ENCODE measurements around the gene CLDN1.

The CLDN1 gene

GRCh38 chr3:190330936-190331734, 8.9 kb upstream of the CLDN1 start:
- H3K4me3 ChIP-seq (ENCODE audit: low read length), result no peak overlapping the region
- no peaks in the 10 kb centered on the region for H3K36me3 ChIP-seq (ENCODE audit: insufficient read depth, low read depth, low read length)
- H3K4me1 ChIP-seq (ENCODE audit: insufficient read depth, low read length), result peaks cover under 1% of the 10 kb centered on the region
- no peak overlapping the region for H3K27ac ChIP-seq (ENCODE audit: low read length)
- H3K9me3 ChIP-seq (ENCODE audit: insufficient read depth, low read depth, low read length), result no peaks in the 10 kb centered on the region
- no peaks in the 10 kb centered on the region for H3K27me3 ChIP-seq (ENCODE audit: insufficient read depth, low read length)
- no peak overlapping the region for H3K9ac ChIP-seq (ENCODE audit: low read depth, low read length)

- Histone ChIP-seq H3K9me3 (ENCODE audit: insufficient read depth, low read depth, low read length) (no peaks in the 10 kb centered on the region), H3K4me3 (ENCODE audit: low read length) (no peak overlapping the region), H3K9ac (ENCODE audit: low read depth, low read length) (no peak overlapping the region), H3K36me3 (ENCODE audit: insufficient read depth, low read depth, low read length) (no peaks in the 10 kb centered on the region), H3K27me3 (ENCODE audit: insufficient read depth, low read length) (peaks cover 16% of the 10 kb centered on the region), H3K27ac (ENCODE audit: low read length) (no peak overlapping the region), H3K4me1 (ENCODE audit: insufficient read depth, low read length) (peaks cover 15% of the 10 kb centered on the region)
Observed at GRCh38 chr3:190326930-190327329, 4.7 kb upstream of the CLDN1 start.

GRCh38 chr3:190326361-190326760, 4.1 kb upstream of the CLDN1 start:
- H3K4me1 ChIP-seq (ENCODE audit: insufficient read depth, low read length), result peaks cover 15% of the 10 kb centered on the region
- peaks cover 22% of the 10 kb centered on the region for H3K27me3 ChIP-seq (ENCODE audit: insufficient read depth, low read length)
- H3K4me3 ChIP-seq (ENCODE audit: low read length), result no peak overlapping the region
- H3K27ac ChIP-seq (ENCODE audit: low read length), result no peak overlapping the region
- no peak overlapping the region for H3K9ac ChIP-seq (ENCODE audit: low read depth, low read length)
- H3K9me3 ChIP-seq (ENCODE audit: insufficient read depth, low read depth, low read length), result no peaks in the 10 kb centered on the region
- H3K36me3 ChIP-seq (ENCODE audit: insufficient read depth, low read depth, low read length), result no peaks in the 10 kb centered on the region

- H3K27ac ChIP-seq (ENCODE audit: low read length), result no peak overlapping the region
- peaks cover 15% of the 10 kb centered on the region for H3K4me1 ChIP-seq (ENCODE audit: insufficient read depth, low read length)
- no peak overlapping the region for H3K9ac ChIP-seq (ENCODE audit: low read depth, low read length)
- H3K9me3 ChIP-seq (ENCODE audit: insufficient read depth, low read depth, low read length), result no peaks in the 10 kb centered on the region
- H3K4me3 ChIP-seq (ENCODE audit: low read length), result peak overlapping the region; percentile 9; the same call in 1 of the 2 replicates
- H3K27me3 ChIP-seq (ENCODE audit: insufficient read depth, low read length), result peaks cover 26% of the 10 kb centered on the region
- no peaks in the 10 kb centered on the region for H3K36me3 ChIP-seq (ENCODE audit: insufficient read depth, low read depth, low read length)
Observed at GRCh38 chr3:190325923-190326322, 3.7 kb upstream of the CLDN1 start.

GRCh38 chr3:190323246-190323626, 990 bp upstream of the CLDN1 start:
- H3K4me3 ChIP-seq (ENCODE audit: low read length), result no peak overlapping the region
- no peaks in the 10 kb centered on the region for H3K9me3 ChIP-seq (ENCODE audit: insufficient read depth, low read depth, low read length)
- H3K27me3 ChIP-seq (ENCODE audit: insufficient read depth, low read length), result peaks cover 29% of the 10 kb centered on the region
- H3K27ac ChIP-seq (ENCODE audit: low read length), result no peak overlapping the region
- peaks cover 15% of the 10 kb centered on the region for H3K4me1 ChIP-seq (ENCODE audit: insufficient read depth, low read length)
- no peak overlapping the region for H3K9ac ChIP-seq (ENCODE audit: low read depth, low read length)
- H3K36me3 ChIP-seq (ENCODE audit: insufficient read depth, low read depth, low read length), result no peaks in the 10 kb centered on the region

- H3K9ac ChIP-seq (ENCODE audit: low read depth, low read length), result peak overlapping the region; percentile 30; the same call in 1 of the 2 replicates
Observed at GRCh38 chr3:190322604-190323245, 479 bp upstream of the CLDN1 start.

GRCh38 chr3:190320594-190321362, 1.5 kb downstream of the CLDN1 start:
- H3K27ac ChIP-seq (ENCODE audit: low read length), result no peak overlapping the region
- H3K4me1 ChIP-seq (ENCODE audit: insufficient read depth, low read length), result peaks cover 11% of the 10 kb centered on the region
- no peaks in the 10 kb centered on the region for H3K9me3 ChIP-seq (ENCODE audit: insufficient read depth, low read depth, low read length)
- H3K36me3 ChIP-seq (ENCODE audit: insufficient read depth, low read depth, low read length), result no peaks in the 10 kb centered on the region
- H3K27me3 ChIP-seq (ENCODE audit: insufficient read depth, low read length), result peaks cover 29% of the 10 kb centered on the region
- H3K4me3 ChIP-seq (ENCODE audit: low read length), result peak overlapping the region; percentile 88; the same call in 1 of the 2 replicates
- no peak overlapping the region for H3K9ac ChIP-seq (ENCODE audit: low read depth, low read length)

More at GRCh38 chr3:190322604-190323245, 479 bp upstream of the CLDN1 start:
- H3K27ac ChIP-seq (ENCODE audit: low read length), result no peak overlapping the region
- peaks cover 29% of the 10 kb centered on the region for H3K27me3 ChIP-seq (ENCODE audit: insufficient read depth, low read length)
- no peaks in the 10 kb centered on the region for H3K9me3 ChIP-seq (ENCODE audit: insufficient read depth, low read depth, low read length)
- H3K36me3 ChIP-seq (ENCODE audit: insufficient read depth, low read depth, low read length), result no peaks in the 10 kb centered on the region
- peaks cover 15% of the 10 kb centered on the region for H3K4me1 ChIP-seq (ENCODE audit: insufficient read depth, low read length)
- peak overlapping the region; percentile 88 for H3K4me3 ChIP-seq (ENCODE audit: low read length)

- H3K4me1 ChIP-seq (ENCODE audit: insufficient read depth, low read length), result 0 out of 2 replicates have a peak, but pooled peaks cover 3% of the 10 kb centered on the region
Observed at GRCh38 chr3:190319660-190320059, 2.6 kb downstream of the CLDN1 start.

GRCh38 chr3:190318666-190319065, 3.6 kb downstream of the CLDN1 start:
- Histone ChIP-seq H3K36me3 (ENCODE audit: insufficient read depth, low read depth, low read length) (no peaks in the 10 kb centered on the region), H3K27me3 (ENCODE audit: insufficient read depth, low read length) (peaks cover 26% of the 10 kb centered on the region), H3K4me1 (ENCODE audit: insufficient read depth, low read length) (0 out of 2 replicates have a peak, but pooled peaks cover 3% of the 10 kb centered on the region), H3K9ac (ENCODE audit: low read depth, low read length) (no peak overlapping the region), H3K27ac (ENCODE audit: low read length) (no peak overlapping the region), H3K9me3 (ENCODE audit: insufficient read depth, low read depth, low read length) (no peaks in the 10 kb centered on the region), H3K4me3 (ENCODE audit: low read length) (no peak overlapping the region)

More at GRCh38 chr3:190319660-190320059, 2.6 kb downstream of the CLDN1 start:
- no peak overlapping the region for H3K9ac ChIP-seq (ENCODE audit: low read depth, low read length)
- no peak overlapping the region for H3K27ac ChIP-seq (ENCODE audit: low read length)
- no peaks in the 10 kb centered on the region for H3K9me3 ChIP-seq (ENCODE audit: insufficient read depth, low read depth, low read length)
- no peak overlapping the region for H3K4me3 ChIP-seq (ENCODE audit: low read length)
- peaks cover 29% of the 10 kb centered on the region for H3K27me3 ChIP-seq (ENCODE audit: insufficient read depth, low read length)
- no peaks in the 10 kb centered on the region for H3K36me3 ChIP-seq (ENCODE audit: insufficient read depth, low read depth, low read length)

GRCh38 chr3:190314741-190315140, 7.5 kb downstream of the CLDN1 start:
- Histone ChIP-seq H3K27ac (ENCODE audit: low read length) (no peak overlapping the region), H3K27me3 (ENCODE audit: insufficient read depth, low read length) (no peaks in the 10 kb centered on the region; the same call in 1 of the 2 replicates), H3K9ac (ENCODE audit: low read depth, low read length) (no peak overlapping the region), H3K4me3 (ENCODE audit: low read length) (no peak overlapping the region), H3K36me3 (ENCODE audit: insufficient read depth, low read depth, low read length) (no peaks in the 10 kb centered on the region), H3K9me3 (ENCODE audit: insufficient read depth, low read depth, low read length) (no peaks in the 10 kb centered on the region), H3K4me1 (ENCODE audit: insufficient read depth, low read length) (no peaks in the 10 kb centered on the region)

- no peaks in the 10 kb centered on the region for H3K4me1 ChIP-seq (ENCODE audit: insufficient read depth, low read length)
Observed at GRCh38 chr3:190309414-190309813, 12.8 kb downstream of the CLDN1 start.

More at GRCh38 chr3:190309414-190309813, 12.8 kb downstream of the CLDN1 start:
- Histone ChIP-seq H3K27ac (ENCODE audit: low read length) (no peak overlapping the region), H3K27me3 (ENCODE audit: insufficient read depth, low read length) (no peaks in the 10 kb centered on the region), H3K9ac (ENCODE audit: low read depth, low read length) (no peak overlapping the region), H3K36me3 (ENCODE audit: insufficient read depth, low read depth, low read length) (no peaks in the 10 kb centered on the region), H3K4me3 (ENCODE audit: low read length) (no peak overlapping the region), H3K9me3 (ENCODE audit: insufficient read depth, low read depth, low read length) (no peaks in the 10 kb centered on the region)

All from iPS-20b (cell line).